ENCODE results near the gene PDE6C.

- TF ChIP-seq, protein P1, sequence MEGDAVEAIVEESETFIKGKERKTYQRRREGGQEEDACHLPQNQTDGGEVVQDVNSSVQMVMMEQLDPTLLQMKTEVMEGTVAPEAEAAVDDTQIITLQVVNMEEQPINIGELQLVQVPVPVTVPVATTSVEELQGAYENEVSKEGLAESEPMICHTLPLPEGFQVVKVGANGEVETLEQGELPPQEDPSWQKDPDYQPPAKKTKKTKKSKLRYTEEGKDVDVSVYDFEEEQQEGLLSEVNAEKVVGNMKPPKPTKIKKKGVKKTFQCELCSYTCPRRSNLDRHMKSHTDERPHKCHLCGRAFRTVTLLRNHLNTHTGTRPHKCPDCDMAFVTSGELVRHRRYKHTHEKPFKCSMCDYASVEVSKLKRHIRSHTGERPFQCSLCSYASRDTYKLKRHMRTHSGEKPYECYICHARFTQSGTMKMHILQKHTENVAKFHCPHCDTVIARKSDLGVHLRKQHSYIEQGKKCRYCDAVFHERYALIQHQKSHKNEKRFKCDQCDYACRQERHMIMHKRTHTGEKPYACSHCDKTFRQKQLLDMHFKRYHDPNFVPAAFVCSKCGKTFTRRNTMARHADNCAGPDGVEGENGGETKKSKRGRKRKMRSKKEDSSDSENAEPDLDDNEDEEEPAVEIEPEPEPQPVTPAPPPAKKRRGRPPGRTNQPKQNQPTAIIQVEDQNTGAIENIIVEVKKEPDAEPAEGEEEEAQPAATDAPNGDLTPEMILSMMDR (IDR thresholded peaks at IDR 0.05; ENCODE audit: control extremely low read depth in 1 of 3, insufficient read depth in 1 of 3, low read depth in 1 of 3, low read length in 3 of 3) = no peak
- no peak for TF ChIP-seq EP300 (IDR thresholded peaks at IDR 0.05; ENCODE audit: borderline replicate concordance in 1 of 2, low read depth in 2 of 2, low read length in 2 of 2)
- TF ChIP-seq CEBPB (IDR thresholded peaks at IDR 0.05; ENCODE audit: low read depth, low read length) = no peak
- TF ChIP-seq YY1 (IDR thresholded peaks at IDR 0.05; ENCODE audit: low read depth, low read length) = no peak
Measured at GRCh38 chr10:93577565-93577964, 34.8 kb upstream of the PDE6C start.

Measured in H1 (cell line).